ENCODE results near the gene OR11H1. TPM values are rescaled to one million over a fixed set of nuclear protein-coding genes. Genes with fewer than 3 reads are reported as not detected.
"Not testable (repeated sequence)": the region's sequence is repeated elsewhere in the genome, so short reads cannot be mapped to it uniquely, and the experiment has no call there.

OR11H1 gene, protein sequence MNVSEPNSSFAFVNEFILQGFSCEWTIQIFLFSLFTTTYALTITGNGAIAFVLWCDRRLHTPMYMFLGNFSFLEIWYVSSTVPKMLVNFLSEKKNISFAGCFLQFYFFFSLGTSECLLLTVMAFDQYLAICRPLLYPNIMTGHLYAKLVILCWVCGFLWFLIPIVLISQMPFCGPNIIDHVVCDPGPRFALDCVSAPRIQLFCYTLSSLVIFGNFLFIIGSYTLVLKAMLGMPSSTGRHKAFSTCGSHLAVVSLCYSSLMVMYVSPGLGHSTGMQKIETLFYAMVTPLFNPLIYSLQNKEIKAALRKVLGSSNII
- polyA plus RNA-seq (2012; ENCODE audit: low read depth, missing spikeins): not detected

DNA sequence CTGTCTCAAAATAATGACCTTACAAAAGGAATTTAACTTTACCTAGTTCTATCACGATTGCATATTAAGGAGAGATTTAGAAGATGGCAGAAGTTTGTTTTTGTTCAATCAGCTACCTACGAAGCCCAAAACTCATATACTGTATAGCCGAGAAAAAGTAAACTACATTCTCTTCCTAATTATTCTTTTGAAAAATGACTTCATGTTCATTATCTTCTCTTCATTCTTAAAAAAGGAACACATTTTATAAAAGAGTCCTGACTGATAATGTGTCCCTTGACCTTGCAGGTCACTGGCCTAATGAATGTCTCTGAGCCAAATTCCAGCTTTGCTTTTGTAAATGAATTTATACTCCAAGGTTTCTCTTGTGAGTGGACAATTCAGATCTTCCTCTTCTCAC lies at the start of gene OR11H1:
TSS of gene OR11H1 (plus strand) at position 301 of the 400 bp plus-strand sequence. CDS start at position 301, 0 bp downstream.
- not testable (repeated sequence) for DNase-seq (ENCODE audit: insufficient read length, low spot score)

DNA sequence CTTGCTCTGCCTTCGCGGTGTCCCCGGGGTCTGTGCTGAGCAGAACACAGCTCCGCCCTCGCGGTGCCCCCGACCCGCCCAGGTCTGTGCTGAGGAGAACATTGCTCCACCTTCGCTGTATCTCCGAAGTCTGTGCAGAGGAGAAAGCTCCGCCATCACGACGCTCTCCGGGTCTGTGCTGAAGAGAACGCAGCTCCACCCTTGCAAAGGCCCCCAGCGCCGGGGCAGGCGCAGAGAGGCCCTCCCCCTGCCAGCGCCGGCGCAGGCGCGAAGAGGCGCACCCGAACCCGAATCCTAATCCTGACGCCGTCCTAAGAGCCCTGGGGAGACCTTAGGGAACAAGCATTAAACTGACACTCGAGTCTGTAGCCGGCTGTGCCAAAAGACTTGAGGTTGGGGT lies 18.0 kb upstream of the OR11H1 start:
- not testable (repeated sequence) for FAIRE-seq; DNase-seq (ENCODE audit: insufficient read length, low spot score)

More for the DNA sequence above, at the start of gene OR11H1:
- not testable (repeated sequence) for FAIRE-seq

DNA sequence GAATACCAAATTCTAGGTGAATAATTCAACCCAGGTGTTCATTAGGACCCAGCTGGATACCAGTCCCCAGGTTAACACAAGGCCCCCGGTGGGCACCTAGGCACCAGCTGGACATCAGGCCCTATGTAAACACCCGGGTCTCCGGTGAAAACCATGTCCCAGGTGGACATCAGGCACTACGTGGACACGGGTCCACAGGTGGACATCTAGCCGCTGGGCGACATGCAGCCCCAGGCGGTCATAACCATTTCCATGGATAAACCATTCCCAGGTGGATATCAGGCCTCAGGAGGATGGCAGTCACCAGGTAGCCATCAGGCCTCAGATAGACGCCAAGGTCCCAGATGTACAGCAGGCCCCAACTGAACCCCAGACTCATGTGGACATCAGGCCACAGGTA lies 12.1 kb upstream of the OR11H1 start:
- not testable (repeated sequence) for FAIRE-seq; DNase-seq (ENCODE audit: insufficient read length, low spot score)

DNA sequence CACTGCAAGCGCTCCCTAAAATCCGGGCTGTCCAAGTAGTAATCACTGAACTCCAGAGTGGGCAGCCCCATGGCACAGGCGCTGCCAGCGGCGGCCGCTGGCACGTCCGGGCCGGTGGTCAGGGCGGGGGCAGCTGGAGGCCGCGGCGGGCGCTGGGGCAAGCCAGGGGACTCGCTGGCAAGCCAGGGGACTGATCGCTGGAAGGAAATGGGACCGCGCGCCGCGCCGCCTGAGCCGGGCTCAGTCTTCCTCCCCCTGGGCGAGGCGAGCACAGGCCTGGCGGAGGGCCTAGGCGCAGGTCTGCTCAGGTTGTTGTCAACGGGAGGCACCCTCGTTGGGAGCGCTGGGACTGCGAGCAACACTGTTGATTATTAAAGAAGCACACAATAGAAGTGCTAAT lies 25.8 kb downstream of the OR11H1 start:
- DNase-seq (ENCODE audit: insufficient read length, low spot score); FAIRE-seq: not testable (repeated sequence)

DNA sequence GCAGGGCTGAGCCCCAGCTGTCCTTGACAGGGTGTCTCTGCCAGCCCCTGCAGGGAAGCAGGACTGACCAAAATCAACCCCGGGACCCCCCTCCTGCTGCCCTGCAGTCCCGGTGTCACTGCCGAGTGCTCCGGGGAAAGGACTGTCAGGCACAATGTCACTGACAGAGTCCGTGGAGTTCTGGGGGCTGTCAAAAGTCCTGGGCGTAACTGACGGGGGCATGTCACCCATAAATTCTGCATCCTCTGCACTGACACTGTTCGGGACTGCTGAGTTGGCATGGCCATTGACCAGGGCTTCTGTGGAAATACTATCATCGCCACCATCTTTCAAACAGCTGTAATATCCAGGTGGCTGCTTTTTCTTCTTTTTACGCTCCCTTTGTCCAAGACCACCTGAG lies 35.5 kb downstream of the OR11H1 start:
- DNase-seq (ENCODE audit: insufficient read length, low spot score); FAIRE-seq: not testable (repeated sequence)

DNA sequence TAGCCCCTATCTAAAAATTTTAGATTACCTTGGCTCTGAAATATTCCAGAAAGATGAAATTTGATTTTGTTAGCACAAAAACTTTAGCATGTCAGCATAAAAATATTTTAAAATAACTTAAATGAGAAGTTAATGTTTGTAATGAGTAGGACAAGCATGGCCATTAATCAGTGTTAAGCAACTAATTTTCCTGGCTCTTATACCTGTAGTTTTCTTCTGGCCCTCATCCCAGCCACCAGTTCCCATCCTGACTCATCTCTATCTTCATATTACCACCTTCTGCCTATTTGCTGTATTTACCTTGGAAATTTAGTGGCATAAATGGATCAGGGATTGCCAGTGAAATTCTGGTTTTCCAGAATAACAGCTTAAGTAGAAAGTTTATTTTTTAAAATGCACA lies 37.1 kb downstream of the OR11H1 start:
- DNase-seq (ENCODE audit: insufficient read length, low spot score); FAIRE-seq: not testable (repeated sequence)

All from GM12891 (cell line).